ENCODE data around the gene MEP1A.
A peak's percentile ranks its signal among the peaks of the same experiment; 100 is the strongest.

Gene MEP1A

DNA sequence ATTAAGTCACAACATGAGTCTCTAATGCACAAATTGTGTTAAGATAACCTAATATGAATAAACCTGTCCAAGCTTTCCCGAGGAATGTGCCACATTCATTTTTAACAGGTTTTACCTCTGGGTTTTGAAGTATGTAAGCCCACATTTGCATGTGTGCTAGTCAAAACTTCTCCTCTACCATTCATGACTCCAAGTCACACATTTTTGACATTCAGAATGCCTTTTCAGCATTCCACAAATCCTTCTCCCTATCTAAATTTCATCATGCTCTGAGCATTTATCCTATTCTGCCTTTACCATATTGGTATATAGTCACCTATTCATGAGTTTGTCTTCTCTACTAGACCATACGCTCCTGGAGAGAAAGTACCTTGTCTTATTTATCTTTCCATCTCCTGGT lies 72.0 kb downstream of the MEP1A start:
- TF ChIP-seq, protein P1, sequence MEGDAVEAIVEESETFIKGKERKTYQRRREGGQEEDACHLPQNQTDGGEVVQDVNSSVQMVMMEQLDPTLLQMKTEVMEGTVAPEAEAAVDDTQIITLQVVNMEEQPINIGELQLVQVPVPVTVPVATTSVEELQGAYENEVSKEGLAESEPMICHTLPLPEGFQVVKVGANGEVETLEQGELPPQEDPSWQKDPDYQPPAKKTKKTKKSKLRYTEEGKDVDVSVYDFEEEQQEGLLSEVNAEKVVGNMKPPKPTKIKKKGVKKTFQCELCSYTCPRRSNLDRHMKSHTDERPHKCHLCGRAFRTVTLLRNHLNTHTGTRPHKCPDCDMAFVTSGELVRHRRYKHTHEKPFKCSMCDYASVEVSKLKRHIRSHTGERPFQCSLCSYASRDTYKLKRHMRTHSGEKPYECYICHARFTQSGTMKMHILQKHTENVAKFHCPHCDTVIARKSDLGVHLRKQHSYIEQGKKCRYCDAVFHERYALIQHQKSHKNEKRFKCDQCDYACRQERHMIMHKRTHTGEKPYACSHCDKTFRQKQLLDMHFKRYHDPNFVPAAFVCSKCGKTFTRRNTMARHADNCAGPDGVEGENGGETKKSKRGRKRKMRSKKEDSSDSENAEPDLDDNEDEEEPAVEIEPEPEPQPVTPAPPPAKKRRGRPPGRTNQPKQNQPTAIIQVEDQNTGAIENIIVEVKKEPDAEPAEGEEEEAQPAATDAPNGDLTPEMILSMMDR (conservative IDR thresholded peaks at IDR 0.05; ENCODE audit: low read depth), result no peak
- POLR2A ChIA-PET (ENCODE audit: low non-redundant PET), result no interaction called here

DNA sequence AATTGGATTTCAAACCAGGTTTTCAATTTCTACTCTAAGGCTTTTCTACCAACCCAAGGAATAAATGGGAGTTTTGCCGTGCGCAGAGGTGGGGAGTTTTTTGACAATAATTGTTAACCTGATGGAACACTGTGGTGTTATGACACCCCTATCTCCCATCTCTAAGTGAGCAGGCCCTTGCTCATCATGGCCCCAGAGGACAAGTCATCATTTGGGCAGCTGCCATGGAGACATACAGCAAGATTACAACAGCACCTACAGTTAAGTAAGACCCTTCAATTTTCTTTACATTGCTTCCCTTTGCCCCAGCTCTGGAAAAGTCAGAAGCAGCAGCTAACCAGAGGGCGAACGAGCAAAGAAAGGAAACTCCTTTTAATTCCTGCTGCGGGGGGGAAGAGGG lies 74.2 kb downstream of the MEP1A start:
- no peak overlapping the region for H3K27ac ChIP-seq
- ChIA-PET CTCF (interaction anchor here (1.3 kb wide), 1 partner anchor 19 kb away, joined by 8 read pairs; no protein-coding TSS in a partner anchor), POLR2A (ENCODE audit: low non-redundant PET) (no interaction called here)
- no peak for DNase-seq (ENCODE audit: low spot score)
- TF ChIP-seq, protein P1 (conservative IDR thresholded peaks at IDR 0.05; ENCODE audit: low read depth), result no peak

More for the DNA sequence above, 72.0 kb downstream of the MEP1A start:
- CTCF ChIA-PET, result interaction anchor here (1.2 kb wide), 1 partner anchor 16 kb away, joined by 3 read pairs; no protein-coding TSS in a partner anchor
- DNase-seq (ENCODE audit: low spot score), result no peak
- H3K27ac ChIP-seq, result no peak overlapping the region

DNA sequence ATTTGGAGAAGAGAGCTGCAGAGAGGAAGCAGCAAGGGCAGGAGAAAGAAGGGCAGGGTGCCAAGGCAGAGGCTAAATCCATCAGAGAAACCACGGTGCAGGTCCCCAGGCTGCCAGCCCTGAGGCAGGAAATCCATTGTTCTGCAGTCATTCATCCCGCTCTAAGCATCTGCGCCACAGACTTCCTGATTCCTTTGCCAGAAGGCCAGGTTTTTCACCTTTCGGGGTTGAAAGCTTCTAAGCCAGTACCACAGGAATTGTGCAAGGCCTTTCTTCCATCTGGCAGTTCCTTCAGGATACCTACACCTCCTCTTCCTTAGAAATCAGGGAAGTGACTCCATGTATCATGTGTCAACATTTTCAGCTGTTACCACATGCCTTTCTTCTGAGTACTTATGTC lies 82.9 kb downstream of the MEP1A start:
- DNase-seq (ENCODE audit: low spot score), result peak; percentile 92
- peak overlapping the region; percentile 71 for H3K27ac ChIP-seq
- TF ChIP-seq, protein P1 (conservative IDR thresholded peaks at IDR 0.05; ENCODE audit: low read depth), result no peak
- POLR2A ChIA-PET (ENCODE audit: low non-redundant PET), result no interaction called here
- CTCF ChIA-PET, result interaction anchor here (0.5 to 0.6 kb wide), 2 partner anchors 94 to 221 kb away, joined by 3 read pairs; no protein-coding TSS in a partner anchor

DNA sequence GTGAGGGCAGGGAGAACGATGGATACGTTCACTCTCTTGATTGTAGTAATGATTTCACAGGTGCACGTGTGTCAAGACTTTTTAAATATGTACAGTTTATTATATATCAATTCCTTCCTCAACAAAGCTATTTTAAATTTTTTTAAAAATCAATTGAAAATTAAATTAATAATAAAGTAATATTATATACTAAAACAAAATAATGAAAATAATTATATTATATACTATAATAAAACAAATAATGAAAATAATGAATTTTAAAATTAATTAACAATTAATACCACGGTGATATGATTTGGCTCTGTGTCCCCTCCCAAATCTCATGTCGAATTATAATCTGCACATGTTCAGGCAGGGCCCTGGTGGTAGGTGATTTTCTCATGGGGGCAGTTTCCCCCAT lies 85.8 kb downstream of the MEP1A start:
- ChIA-PET CTCF (no interaction called here), POLR2A (ENCODE audit: low non-redundant PET) (no interaction called here)
- no peak overlapping the region for H3K27ac ChIP-seq
- DNase-seq (ENCODE audit: low spot score), result no peak
- TF ChIP-seq, protein P1 (conservative IDR thresholded peaks at IDR 0.05; ENCODE audit: low read depth), result no peak

DNA sequence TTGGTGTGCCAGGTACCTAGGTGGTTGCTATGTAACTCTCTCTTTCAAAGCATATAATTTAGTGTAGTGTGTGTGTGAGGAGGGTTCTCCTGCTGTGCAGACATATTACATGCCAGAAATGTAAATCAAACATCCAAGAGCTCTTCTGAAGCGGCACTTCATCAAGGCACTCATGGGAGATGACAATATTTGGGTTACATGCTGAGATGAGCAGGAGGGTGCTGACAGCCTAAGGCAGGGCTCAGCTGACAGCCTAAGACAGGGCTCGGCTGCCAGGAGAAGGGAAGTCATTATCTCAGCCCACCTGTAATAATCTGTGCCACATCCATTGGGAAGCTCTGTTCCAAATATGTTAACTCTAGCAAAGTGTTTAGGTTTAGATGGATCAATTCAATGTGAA lies 89.5 kb downstream of the MEP1A start:
- TF ChIP-seq, protein P1 (conservative IDR thresholded peaks at IDR 0.05; ENCODE audit: low read depth), result no peak
- ChIA-PET CTCF (interaction anchor here (1.4 kb wide), 1 partner anchor 21 kb away, joined by 6 read pairs; no protein-coding TSS in a partner anchor), POLR2A (ENCODE audit: low non-redundant PET) (no interaction called here)
- no peak overlapping the region for H3K27ac ChIP-seq
- no peak for DNase-seq (ENCODE audit: low spot score)

DNA sequence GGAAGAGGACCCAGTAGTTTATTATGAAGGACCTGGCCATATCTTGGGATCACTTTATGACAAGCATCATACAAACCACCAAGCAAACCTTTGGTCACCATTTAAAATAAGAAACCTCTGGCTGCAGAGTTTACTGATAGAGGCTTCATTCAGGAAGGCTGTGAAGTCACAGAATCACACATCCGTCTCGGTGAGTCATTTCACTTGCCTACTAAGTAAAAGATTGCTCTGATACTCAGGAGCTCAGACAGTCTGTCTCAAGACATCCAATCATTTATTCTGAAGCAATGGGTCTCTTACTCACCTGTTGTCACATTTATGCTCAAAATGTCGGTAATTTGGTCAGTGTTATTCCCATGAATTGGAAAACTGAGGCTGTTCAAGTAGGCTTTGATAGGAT lies 94.8 kb downstream of the MEP1A start:
- TF ChIP-seq, protein P1 (conservative IDR thresholded peaks at IDR 0.05; ENCODE audit: low read depth), result no peak
- ChIA-PET POLR2A (ENCODE audit: low non-redundant PET) (no interaction called here), CTCF (no interaction called here)

More for the DNA sequence above, 94.8 kb downstream of the MEP1A start:
- peak; percentile 15 for DNase-seq (ENCODE audit: low spot score)
- no peak overlapping the region for H3K27ac ChIP-seq

All from RWPE1 (cell line).